ENCODE measurements around the gene FBXO28. TPM values are rescaled to one million over a fixed set of nuclear protein-coding genes. Genes with fewer than 3 reads are reported as not detected.
A peak's percentile ranks its signal among the peaks of the same experiment; 100 is the strongest.
"Not testable (repeated sequence)": the region's sequence is repeated elsewhere in the genome, so short reads cannot be mapped to it uniquely, and the experiment has no call there.

Gene FBXO28
- polyA plus RNA-seq, 10 donors: 13.6 to 22.7 (median 19.3) TPM

- peak; percentile 46 to 90 (median 77) for DNase-seq
Observed at GRCh38 chr1:224183591-224184312, 69.8 kb downstream of the FBXO28 start.

DNA sequence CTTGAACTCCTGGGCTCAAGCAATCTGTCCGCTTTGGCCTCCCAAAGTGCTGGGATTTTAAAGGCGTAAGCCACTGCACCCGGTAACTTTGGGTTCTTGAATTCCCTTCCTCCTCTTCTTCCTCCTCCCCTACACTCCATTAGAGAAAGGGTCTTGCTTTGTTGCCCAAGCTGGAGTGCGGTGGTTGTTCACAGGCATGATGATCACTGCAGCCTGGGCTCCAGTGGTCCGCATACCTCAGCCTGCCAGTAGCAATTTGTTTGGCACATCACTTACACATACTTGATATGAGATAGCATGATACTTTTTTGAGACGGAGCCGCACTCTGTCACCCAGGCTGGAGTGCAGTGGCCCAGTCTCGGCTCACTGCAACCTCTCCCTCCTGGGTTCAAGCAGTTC lies 71.3 kb downstream of the FBXO28 start:
- DNase-seq: no peak

- DNase-seq: no peak
Observed at GRCh38 chr1:224188286-224188685, 74.4 kb downstream of the FBXO28 start.

- DNase-seq: no peak
Observed at GRCh38 chr1:224189561-224189960, 75.7 kb downstream of the FBXO28 start.

- no peak for DNase-seq
Observed at GRCh38 chr1:224192082-224192788, 78.3 kb downstream of the FBXO28 start.

DNA sequence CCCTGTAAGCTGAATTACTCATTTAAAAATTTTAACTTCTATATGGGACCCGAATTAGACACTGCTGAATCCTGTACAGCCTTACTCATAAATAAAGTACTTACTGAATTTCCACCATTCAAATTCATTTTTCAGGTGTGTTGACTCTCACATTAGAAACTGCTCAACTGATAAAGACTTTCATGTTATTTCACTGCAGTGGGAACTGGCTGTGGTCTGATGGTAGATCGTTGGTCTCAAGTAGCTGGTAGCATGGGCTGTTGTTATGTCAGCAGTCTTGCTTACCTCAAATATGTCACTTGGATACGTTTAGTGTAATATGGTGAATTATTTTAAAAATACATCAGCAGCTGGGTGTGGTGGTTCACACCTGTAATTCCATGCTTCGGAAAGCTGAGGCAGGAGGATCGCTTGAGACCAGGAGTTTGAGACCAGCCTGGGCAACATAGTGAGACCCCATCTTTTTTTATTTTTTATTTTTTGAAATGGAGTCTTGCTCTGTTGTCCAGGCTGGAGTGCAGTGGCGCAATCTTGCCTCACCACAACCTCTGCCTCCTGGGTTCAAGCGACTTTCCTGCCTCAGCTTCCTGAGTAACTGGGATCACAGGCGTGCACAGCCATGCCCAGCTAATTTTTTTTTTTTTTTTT lies 79.5 kb downstream of the FBXO28 start:
- no peak for DNase-seq

DNA sequence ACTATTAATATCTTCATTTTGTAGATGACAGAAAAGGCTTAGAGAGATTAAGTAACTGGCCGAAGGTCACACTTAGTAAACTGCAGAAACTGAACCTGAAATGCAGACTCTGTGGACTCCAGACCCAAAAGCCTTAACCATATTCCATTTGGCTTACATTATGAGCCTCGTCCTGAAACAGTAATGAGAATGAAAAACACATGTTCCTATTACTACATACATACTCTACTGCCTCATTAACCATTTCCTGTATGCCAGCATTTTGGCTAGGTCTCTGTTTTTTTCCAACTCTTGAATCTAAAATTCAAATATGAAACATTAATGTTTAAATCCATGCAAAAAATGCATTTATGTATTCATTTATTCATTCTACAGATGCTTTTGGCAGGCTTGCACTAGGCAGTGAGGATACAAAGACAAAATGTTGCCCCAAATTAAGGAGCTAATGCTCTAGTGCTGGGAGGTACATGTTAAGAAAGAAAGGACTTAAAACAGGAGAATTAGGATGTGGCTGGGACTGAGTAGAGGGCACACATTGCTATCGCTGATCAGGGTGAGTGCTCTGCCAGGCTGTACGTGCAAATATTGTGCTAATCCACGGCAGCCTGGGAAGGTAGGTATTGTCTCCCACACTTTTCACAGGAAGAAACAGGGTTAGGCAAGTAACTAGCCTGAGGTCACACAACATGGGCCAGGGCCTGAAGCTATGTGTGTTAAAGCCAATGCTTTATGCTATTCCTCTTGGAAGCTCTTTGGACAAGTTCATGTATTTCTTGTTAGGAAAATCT lies 83.1 kb downstream of the FBXO28 start:
- DNase-seq: no peak

- no peak for DNase-seq
Observed at GRCh38 chr1:224198572-224198971, 84.7 kb downstream of the FBXO28 start.

- no peak for DNase-seq
Observed at GRCh38 chr1:224199679-224200078, 85.8 kb downstream of the FBXO28 start.

GRCh38 chr1:224201383-224201782 lies 87.5 kb downstream of the FBXO28 start:
- DNase-seq: no peak

DNA sequence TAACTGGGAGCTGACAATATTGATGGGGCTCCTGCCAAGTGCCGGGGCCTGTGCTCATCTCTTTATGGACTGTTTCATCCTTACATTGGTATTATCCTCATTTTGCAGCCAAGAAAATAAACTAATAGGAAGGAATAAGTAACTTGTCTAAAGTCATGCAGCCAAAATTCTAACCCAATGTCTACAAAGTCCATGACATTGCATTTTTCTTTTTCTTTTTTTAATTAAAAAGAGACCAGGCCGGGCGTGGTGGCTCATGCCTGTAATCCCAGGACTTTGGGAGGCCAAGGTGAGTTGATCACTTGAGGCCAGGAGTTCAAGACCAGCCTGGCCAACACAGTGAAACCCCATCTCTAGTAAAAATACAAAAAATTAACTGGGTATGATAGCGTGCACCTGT lies 87.9 kb downstream of the FBXO28 start:
- DNase-seq: no peak

DNA sequence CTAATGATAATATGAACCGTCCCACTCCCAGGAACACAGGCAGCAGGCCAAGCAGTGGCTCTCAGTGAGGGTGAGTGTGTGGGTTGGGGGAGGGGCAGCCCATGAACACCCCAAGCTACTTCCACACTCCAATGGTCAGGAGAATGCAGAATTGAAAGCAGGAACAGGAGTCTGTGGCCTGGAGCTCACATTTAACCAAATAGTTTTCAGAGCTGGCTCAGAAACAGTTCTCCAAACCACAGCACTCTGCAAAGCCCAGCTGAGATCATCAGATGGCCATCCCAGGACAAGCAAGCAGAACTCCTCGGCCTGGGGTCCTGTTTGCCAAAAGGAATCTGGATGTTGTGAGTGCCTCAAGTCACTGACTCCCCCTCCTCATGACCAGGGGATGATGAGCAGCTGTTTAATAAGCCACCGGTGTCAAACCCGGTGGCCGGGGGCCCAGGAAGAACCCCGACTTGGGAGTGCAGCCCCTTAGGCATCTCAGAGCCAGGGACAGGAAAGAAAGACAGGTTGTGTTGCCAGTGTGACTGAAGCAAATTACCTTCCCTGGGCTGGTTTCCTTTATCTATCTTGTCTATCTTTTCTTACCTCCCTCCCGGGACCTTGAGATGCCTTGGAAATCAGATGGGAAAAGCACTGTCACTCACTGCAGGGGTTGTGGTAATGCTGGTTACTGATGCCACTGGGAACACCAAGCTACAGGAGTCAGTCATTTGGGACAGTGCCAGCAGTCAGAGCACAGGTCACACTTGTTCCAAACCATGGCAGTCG lies 89.5 kb downstream of the FBXO28 start:
- peak in 2 of 3 donors; percentile 42 to 54 for DNase-seq

DNA sequence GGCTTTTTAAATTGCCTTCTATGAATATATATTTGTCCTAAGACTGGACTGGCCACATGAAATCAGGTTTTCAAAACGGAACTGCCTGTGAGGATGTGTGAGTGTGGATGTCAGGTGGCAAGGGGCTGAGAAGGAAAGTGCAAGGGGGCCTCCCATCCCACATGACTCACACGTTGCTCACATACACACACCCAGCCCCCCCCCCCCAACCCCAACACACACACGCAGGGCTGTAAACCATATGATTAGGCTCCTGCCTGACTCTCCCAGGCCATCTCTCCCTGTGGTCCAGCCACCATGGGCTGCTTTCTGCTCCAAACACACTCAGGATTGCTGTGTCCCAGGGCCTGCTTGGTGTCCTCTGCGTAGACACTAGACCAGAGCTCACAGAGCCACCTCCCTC lies 91.5 kb downstream of the FBXO28 start:
- DNase-seq: peak in 2 of 3 donors; percentile 55

DNA sequence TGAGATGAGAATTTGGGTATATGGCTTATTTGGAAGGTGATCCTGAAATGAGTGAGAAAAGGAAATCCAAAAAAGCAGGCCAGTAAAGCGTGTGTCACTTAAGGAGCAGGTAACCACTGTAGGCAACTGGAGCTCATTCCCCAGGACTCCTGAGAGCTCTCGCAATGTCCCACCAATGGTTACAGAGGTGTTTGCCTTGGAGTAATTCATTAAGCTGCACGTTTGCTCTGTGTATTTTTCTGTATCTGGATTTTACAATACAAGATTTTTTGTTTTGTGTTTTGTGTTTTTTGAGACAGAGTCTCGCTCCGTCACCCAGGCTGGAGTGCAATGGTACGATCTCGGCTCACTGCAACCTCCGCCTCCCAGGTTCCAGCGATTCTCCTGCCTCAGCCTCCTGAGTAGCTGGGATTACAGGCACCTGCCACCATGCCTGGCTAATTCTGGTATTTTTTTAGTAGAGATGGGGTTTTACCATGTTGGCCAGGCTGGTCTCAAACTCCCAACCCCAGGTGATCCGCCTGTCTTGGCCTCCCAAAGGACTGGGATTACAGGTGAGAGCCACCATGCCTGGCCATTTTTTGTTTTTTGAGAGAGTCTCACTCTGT lies 92.1 kb downstream of the FBXO28 start:
- DNase-seq: not testable (repeated sequence)

DNA sequence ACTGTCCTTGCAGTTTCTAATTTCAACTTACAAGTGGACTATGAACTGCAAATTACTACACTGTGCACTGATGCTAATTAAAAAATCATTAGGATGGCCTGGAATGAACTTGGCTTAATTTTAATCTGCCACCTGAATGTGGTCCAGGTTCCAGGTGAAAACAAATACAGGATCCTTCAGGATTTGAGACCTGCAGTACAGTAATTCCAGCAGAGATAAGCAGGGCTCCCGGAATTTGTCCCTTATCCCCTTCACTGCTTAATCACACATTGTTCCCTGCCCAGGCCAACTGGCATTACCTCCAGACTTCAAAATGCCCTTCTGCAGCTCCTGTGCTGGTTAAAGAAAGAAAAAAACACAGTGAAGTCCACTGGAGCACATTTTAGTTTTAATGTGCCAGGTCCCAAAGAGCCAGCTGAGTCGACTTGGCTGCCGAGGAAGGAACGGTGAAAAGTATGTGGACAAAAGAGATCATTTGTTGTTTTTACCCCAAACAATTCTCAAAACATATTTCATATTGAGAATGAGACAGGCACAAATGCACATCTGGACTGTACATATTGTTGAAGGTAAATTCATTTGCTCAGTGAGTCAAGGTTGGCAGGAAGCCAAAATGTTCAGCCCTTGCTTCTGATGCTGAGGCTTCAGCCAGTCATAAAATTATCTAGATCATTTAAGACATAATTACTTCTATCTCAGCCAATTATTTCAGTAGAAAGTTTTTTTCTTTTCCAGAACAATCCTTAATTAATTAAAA lies 97.5 kb downstream of the FBXO28 start:
- DNase-seq: peak; percentile 54 to 67 (median 64)

Other genes with a start within 250 kb of the FBXO28 start
- gene DEGS1, start 69.1 kb downstream of the FBXO28 start, polyA plus RNA-seq (ENCODE audit: insufficient read length in 10 of 10): 10 to 100 TPM; 39.0 to 77.1 (median 48.8) TPM
- 10 to 100 TPM; 13.7 to 31.1 (median 22.4) TPM for gene NVL, start 216.1 kb downstream of the FBXO28 start, polyA plus RNA-seq (ENCODE audit: insufficient read length in 10 of 10)
- 10 to 100 TPM; 24.3 to 38.3 (median 31.3) TPM for gene CNIH4, start 242.8 kb downstream of the FBXO28 start, polyA plus RNA-seq (ENCODE audit: insufficient read length in 10 of 10)